K562 (cell line): Measurements from ENCODE around the gene GLDC. TPM values are rescaled to one million over a fixed set of nuclear protein-coding genes. Genes with fewer than 3 reads are reported as not detected.

Source experiments
- E2F8 ChIP-seq: fragments of 450-650 bp; IDR thresholded peaks from 2 replicates; pipeline ENCODE4 v1.7.1; 2018; ENCODE audit warnings: mild to moderate bottlenecking, low read depth; ENCODE audit not compliant: partially characterized antibody
- MAFF ChIP-seq: IDR thresholded peaks from 2 replicates; pipeline ENCODE4 v1.6.1; 2012; ENCODE audit warnings: low read length, improper control_type of control experiment
- ZBTB40 ChIP-seq, 2 experiments: fragments of 450-650 bp in 1 of 2; sonication (generic) in 1 of 2; formaldehyde crosslinking in 1 of 2; IDR thresholded peaks; 2 replicates each; pipeline versions ENCODE4 v1.7.1 to v1.9.0; 2016 to 2022; ENCODE audit warnings: inconsistent platforms in 1 of 2, mild to moderate bottlenecking in 1 of 2, missing genetic modification reagents in 1 of 2
- polyA plus RNA-seq, 8 experiments: library from polyadenylated mRNA; depleted of rRNA in 4 of 8; stranded (reverse) in 5 of 8; unstranded in 3 of 8; fragments of >200 nt; fragmentation: Nextera tagmentation in 2 of 8; fragmentation: Illumina TruSeq in 1 of 8; extraction: Ambion mirVana in 2 of 8; extraction: Trizol in 1 of 8; gene quantifications; 2 replicates each; pipeline versions ENCODE4 v1.2.1 to v1.2.3, GENCODE V29; 2011 to 2014; ENCODE audit warnings: inconsistent platforms in 1 of 8, missing spikeins in 1 of 8
- total RNA-seq, 7 experiments: library from RNA; depleted of rRNA in 6 of 7; stranded (reverse); fragments of >200 nt in 6 of 7; fragmentation: Illumina TruSeq in 2 of 7; extraction: Trizol in 2 of 7; gene quantifications; 2 replicates each; pipeline versions ENCODE4 v1.2.1 to v1.2.3, GENCODE V29; 2011 to 2021; ENCODE audit warnings: low replicate concordance in 1 of 7

Gene GLDC
- total and polyA plus RNA-seq, 9 of the 15 experiments (the other 6 are each of a cell fraction or from before 2014, with no cell fraction given) = 0.03 to 0.27 (median 0.08) TPM; not detected in 6

DNA sequence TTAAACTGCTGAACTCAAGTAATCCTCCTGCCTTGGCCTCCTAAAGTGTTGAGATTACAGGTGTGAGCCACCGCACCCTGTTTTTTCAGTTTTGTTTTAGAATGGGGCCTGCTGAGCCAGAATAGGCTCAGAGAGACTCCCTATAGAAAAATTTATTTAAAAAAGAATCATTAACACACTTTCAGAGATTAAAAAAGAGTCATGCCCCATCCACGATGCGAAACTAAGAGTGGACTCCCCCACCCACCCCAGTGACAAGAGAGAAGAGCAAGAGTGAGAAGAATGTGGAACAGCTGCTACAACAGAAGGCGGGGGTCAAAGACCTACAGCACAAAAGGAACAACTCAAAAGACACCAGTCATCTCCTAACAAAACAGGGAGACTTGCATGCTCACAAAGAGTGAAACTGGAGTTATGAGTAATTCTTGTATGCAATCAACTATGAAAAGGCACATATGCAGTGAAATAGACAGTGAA, 47.2 kb downstream of the GLDC start (continued):
- TF ChIP-seq ZBTB40 (IDR thresholded peaks at IDR 0.05) = no peak
- TF ChIP-seq ZBTB40 (CRISPR knock-in tag; IDR thresholded peaks at IDR 0.05) = no peak
- no peak for TF ChIP-seq MAFF
- no peak for TF ChIP-seq E2F8
